GM12873 (cell line): ENCODE results near the gene HIVEP1.

Experiments
- CTCF ChIP-seq: IDR thresholded peaks from 2 replicates; pipeline ENCODE4 v1.5.1; 2012; ENCODE audit warnings: low read depth, mild to moderate bottlenecking, moderate library complexity, low read length, control low read depth; ENCODE audit not compliant: insufficient read depth; ENCODE audit errors: missing control alignments

Gene HIVEP1

GRCh38 chr6:12029979-12030737 lies 18.0 kb downstream of the HIVEP1 start:
- no peak for TF ChIP-seq CTCF

DNA sequence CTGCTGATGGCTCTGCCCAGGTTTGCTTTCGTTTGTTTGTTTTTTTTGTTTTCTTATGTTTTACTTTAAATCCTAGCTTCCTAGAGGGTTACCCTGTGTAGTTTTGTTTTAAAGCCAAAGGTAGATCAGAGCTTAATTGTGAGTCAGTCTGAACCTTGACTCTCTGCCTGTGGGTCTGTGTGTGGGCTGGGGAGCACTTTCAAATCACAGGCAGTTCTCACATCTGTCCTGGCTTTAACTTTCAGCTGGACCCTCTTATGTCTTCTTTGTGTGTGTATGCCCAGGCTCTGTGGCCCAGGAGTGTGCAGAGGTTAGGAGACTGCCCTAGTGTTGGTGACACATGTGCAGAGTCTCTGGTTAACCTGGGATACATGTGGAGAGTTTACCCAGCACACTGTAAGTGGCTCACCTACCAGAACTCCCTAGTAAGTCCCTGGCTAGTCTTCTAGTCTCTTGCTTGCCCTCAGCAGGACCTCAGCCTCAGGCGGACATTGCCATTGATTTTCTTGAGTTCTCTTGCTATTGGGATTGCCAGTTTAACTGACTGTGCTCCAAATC lies 19.0 kb downstream of the HIVEP1 start:
- TF ChIP-seq CTCF = no peak

DNA sequence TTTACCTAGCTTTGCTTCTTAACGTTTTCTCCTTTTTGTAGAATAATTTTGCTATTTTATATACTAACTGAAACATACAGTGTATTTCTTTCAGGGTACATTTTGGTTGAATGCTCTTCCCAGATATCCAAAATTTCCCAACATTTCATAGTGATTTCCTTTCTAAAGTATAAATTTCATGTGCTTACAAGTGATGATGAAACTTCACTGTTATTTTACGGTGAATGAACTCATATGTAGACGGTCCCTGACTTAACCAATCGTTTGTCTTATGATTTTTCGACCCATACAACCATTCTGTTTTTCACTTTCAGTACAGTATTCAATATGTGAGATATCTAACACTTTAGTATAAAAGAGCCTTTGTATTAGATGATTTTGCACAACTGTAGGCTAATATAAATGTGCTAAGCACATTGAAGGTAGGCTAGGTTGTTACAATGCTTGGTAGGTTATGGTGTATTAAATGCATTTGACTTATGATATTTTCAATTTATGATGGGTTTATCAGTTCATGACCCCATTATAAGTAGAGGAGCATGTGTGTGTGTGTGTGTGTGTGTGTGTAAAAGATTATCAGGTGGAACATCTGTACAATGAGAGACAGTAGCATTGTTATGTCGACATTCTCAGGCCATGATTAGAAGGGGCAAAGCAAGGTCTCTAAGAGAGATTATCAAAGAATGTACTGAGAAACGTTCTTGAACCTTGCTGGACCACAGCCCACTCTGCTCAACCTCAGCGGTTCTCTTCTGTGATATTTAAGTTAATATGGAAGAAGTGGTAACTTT lies 20.9 kb downstream of the HIVEP1 start:
- TF ChIP-seq CTCF = no peak

DNA sequence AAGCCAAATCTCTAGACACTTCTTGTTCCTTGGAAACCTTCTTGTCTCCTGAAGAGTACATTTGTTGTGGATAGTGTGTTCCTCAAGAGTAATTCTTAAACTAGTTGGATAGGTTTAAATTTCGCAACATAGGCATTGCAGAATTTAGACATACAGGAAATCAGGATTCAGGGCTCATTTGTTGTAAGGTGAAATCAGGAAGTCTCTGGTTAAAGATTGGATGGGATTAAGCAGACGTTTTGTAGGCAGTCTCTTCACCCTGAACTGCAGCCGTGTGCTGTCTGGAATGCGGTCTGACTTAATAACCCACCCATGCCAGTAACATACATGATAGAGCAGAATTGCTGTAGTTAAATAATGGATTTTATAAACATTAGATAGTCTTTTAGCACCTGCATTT lies 21.7 kb downstream of the HIVEP1 start:
- TF ChIP-seq CTCF = no peak

DNA sequence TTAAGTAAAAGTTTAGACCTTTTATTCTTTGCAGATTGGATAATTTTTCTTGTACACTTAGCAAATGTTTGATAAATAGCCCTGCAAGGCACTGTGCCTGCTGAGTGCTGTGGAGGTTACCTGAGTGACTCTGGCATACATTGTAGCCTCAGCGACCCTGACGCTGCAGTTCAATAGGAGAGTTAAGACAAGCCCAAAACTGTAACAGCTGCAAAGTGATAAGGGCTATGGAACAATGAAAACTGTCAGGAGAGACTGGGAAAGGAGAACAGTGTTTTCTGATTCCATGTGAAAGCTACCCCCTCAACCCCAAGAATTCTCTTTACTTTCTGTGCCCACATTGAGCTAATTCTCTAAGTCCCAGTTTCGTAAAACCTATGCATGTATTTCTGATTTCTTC lies 22.2 kb downstream of the HIVEP1 start:
- no peak for TF ChIP-seq CTCF

- TF ChIP-seq CTCF = no peak
Observed at GRCh38 chr6:12034837-12035236, 22.7 kb downstream of the HIVEP1 start.

- no peak for TF ChIP-seq CTCF
Observed at GRCh38 chr6:12036766-12037165, 24.7 kb downstream of the HIVEP1 start.
